Ishikawa (cell line): Measurements from ENCODE around the gene ZSWIM3.

Experiments
- CEBPB ChIP-seq: IDR thresholded peaks from 2 replicates; pipeline ENCODE4 v1.6.1; 2012
- CREB1 ChIP-seq: IDR thresholded peaks from 2 replicates; pipeline ENCODE4 v1.6.1; 2012; ENCODE audit warnings: low read depth
- EGR1 ChIP-seq: IDR thresholded peaks from 2 replicates; pipeline ENCODE4 v1.6.1; 2012
- EP300 ChIP-seq: IDR thresholded peaks from 2 replicates; pipeline ENCODE4 v1.6.1; 2012; ENCODE audit warnings: borderline replicate concordance
- FOXM1 ChIP-seq: IDR thresholded peaks from 2 replicates; pipeline ENCODE4 v1.6.1; 2012; ENCODE audit warnings: low read depth, borderline replicate concordance
- MAX ChIP-seq: IDR thresholded peaks from 2 replicates; pipeline ENCODE4 v1.6.1; 2012
- NFIC ChIP-seq: IDR thresholded peaks from 2 replicates; pipeline ENCODE4 v1.6.1; 2012
- RAD21 ChIP-seq: IDR thresholded peaks from 2 replicates; pipeline ENCODE4 v1.6.1; 2012; ENCODE audit warnings: low read depth
- REST ChIP-seq: IDR thresholded peaks from 2 replicates; pipeline ENCODE4 v1.6.1; 2012; ENCODE audit warnings: low read depth, mild to moderate bottlenecking
- TAF1 ChIP-seq: IDR thresholded peaks from 2 replicates; pipeline ENCODE4 v1.6.1; 2012; ENCODE audit warnings: low read depth, mild to moderate bottlenecking
- TCF12 ChIP-seq: IDR thresholded peaks from 2 replicates; pipeline ENCODE4 v1.6.1; 2012; ENCODE audit warnings: low read depth
- TEAD4 ChIP-seq: IDR thresholded peaks from 2 replicates; pipeline ENCODE4 v1.6.1; 2012
- USF1 ChIP-seq: IDR thresholded peaks from 2 replicates; pipeline ENCODE4 v1.6.1; 2012
- YY1 ChIP-seq: IDR thresholded peaks from 2 replicates; pipeline ENCODE4 v1.6.1; 2012; ENCODE audit warnings: low read depth
- ZBTB7A ChIP-seq: IDR thresholded peaks from 2 replicates; pipeline ENCODE4 v1.6.1; 2012; ENCODE audit warnings: low read depth

The ZSWIM3 gene

DNA sequence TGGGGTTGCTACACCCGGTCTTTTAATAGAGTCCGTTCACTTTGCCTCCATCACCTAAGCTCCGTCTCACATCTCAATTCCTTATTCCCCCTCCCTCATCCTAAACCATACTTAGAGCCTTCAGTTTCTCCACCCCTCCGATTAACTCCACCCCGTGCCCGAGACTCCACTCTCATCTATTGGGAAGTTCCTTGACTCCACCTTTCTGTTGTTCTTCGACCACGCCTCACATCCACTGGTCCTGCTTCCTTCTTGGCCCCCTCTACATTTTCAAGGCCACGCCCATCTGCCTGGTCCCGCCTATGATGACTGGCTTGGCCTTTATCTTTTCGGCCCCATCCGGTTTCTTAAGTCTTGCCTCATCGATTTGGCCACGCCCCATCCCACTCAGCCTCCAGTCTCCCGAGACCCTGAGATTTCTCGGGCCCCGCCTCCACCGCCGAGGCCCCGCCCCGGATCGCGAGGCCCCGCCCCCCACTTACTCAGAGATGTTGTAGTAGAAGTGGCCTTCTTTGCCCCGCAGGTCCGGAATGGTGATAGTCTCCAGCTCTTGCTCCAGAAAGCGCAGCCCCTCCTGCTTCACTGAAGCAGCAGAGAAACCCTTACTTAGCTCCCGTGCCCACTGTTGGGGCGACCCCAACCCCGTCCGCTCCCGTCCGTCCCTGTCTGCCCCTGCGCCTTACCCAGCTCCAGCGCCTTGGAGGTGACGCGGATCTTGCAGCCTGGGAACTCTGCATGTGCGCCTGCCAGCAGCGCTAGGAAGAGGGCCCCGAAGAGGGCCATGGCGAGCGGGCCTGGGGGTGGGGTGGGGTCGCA is 53.5 kb downstream of the ZSWIM3 start:
- TF ChIP-seq MAX (0 out of 2 replicates have a peak, but pooled peaks have one; percentile 21), EGR1 (no peak), TAF1 (peak; percentile 65), YY1 (no peak), REST (no peak), CEBPB (peak; percentile 81)

GRCh38 chr20:45911486-45912343 is 54.3 kb downstream of the ZSWIM3 start, which contains the start of gene PLTP:
PLTP (minus strand) TSS chr20:45912155; CDS start chr20:45911452, 703 bp downstream.
- TF ChIP-seq TEAD4, result no peak
- TF ChIP-seq ZBTB7A, result peak; percentile 71
- TF ChIP-seq MAX, result 0 out of 2 replicates have a peak, but pooled peaks have one; percentile 59
- TF ChIP-seq USF1, result peak; percentile 83

DNA sequence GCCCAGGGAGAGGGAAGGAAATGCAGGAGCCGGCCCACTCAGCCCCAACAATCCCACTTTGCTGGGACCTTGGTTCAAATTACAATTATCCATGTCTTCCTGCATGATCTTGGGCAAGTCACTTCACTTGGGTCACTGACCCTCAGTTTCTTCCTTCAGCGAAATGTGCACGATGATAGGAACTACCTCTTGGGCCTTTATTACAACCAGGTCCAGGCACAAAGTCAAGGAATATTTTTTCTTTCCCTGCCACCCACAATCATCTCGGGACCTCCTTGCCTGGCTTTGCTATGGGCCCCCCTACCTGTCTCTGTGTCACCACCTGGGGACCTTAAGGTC is 54.9 kb downstream of the ZSWIM3 start:
- no peak for TF ChIP-seq CEBPB
- no peak for TF ChIP-seq TCF12
- no peak for TF ChIP-seq ZBTB7A
- no peak for TF ChIP-seq RAD21
- TF ChIP-seq TAF1, result no peak
- no peak for TF ChIP-seq YY1
- no peak for TF ChIP-seq USF1
- TF ChIP-seq FOXM1, result no peak
- TF ChIP-seq MAX, result no peak
- TF ChIP-seq EP300, result no peak
- no peak for TF ChIP-seq EGR1
- TF ChIP-seq REST, result no peak
- TF ChIP-seq TEAD4, result no peak
- no peak for TF ChIP-seq CREB1
- TF ChIP-seq NFIC, result no peak

DNA sequence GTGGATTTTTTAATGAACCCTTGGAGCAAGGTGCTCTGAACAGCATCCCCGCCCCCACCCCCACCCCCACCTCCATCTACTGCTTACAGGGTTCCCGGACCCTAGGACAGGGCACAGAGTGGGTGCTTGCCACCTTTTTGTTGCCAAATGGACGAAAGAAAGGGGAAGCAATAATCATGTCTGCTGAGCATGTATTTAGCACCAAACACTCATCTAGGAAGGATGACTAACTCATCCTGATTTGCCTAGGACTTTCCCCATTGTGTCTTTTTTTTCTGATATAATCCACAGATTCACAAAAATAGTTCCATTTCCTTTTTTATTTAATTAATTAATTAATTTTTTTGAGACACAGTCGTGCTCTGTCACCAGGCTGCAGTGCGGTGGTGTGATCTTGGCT is 55.7 kb downstream of the ZSWIM3 start:
- no peak for TF ChIP-seq FOXM1
- no peak for TF ChIP-seq EP300
- no peak for TF ChIP-seq USF1
- no peak for TF ChIP-seq TCF12
- no peak for TF ChIP-seq CREB1
- no peak for TF ChIP-seq NFIC
- no peak for TF ChIP-seq TEAD4
- TF ChIP-seq YY1, result no peak
- no peak for TF ChIP-seq REST
- no peak for TF ChIP-seq CEBPB
- TF ChIP-seq MAX, result no peak
- no peak for TF ChIP-seq RAD21
- TF ChIP-seq EGR1, result no peak
- no peak for TF ChIP-seq TAF1
- no peak for TF ChIP-seq ZBTB7A
